SW 1271 (cell line): ENCODE data around the gene KNSTRN.
A peak's percentile ranks its signal among the peaks of the same experiment; 100 is the strongest.

Experiments used
- DNase-seq, 2 experiments: peaks; one replicate each; lab custom pipeline; 2025; lab: John Stamatoyannopoulos, UW

Gene KNSTRN, protein sequence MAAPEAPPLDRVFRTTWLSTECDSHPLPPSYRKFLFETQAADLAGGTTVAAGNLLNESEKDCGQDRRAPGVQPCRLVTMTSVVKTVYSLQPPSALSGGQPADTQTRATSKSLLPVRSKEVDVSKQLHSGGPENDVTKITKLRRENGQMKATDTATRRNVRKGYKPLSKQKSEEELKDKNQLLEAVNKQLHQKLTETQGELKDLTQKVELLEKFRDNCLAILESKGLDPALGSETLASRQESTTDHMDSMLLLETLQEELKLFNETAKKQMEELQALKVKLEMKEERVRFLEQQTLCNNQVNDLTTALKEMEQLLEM

DNA sequence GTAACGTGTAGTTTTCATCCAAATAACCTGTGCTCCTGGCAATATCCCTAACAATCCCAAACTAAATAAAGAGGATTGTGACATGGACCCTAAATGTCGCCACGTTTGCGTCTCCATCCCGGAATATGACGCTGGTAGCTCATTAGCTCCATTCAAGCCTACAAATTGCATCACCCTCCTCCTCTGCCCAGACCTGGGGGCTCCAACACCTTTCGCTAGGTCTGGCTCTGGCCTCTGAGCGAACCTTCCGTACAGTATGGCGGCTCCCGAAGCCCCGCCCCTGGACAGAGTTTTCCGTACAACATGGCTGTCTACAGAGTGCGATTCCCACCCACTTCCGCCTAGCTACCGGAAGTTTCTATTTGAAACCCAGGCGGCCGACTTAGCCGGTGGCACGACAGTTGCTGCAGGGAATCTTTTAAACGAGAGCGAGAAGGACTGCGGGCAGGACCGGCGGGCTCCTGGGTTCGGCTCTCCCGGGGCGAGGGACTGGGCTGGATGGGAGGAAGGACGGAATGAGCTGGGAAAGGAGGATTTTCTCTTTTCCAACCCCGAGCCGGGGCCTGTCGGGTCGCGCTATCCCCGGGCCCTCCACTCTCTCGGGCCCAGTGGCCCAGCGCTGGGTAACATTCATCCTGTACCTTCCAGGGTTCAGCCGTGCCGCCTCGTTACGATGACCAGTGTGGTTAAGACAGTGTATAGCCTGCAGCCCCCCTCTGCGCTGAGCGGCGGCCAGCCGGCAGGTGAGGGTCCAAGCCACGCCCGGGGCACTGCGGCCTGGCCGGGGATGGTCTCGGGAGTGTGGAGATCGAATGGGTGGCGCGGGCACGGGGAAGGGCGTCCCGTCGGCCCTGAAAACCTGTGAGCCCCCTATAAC is at the start of gene KNSTRN:
Gene KNSTRN, plus strand, starts transcription at position 142 of the 877 bp plus-strand sequence. Its CDS starts 115 bp downstream, at position 257.
- DNase-seq = peak; percentile 67 to 82

DNA sequence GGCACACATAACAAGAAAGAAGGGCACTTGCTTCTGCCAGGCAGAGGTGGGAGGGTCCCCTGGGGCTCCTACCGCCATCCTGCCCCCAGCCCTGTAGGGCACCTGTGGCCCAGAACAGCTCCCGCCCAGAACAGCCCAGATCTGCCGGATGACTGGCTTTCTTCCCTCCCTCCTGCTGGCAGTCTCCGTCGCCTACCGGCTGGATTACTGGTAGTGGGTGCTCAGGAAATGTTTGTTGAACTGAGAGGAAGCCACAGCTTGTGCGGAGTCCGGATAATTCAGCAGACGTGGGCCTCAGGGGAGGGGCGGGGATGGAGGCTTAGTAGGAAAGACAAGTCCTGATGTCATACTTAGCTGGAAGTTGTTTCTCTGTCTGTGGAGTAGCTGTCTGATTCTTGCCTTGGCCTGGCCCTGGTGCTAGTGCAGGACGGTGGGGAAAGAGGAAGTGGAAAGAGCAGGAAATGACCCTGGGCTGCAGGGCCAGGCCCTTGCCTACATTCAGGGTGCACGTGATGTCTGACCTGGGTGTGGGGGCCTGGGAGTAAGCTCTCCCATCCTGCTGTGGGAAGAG is 48.5 kb upstream of the KNSTRN start:
- no peak for DNase-seq

DNA sequence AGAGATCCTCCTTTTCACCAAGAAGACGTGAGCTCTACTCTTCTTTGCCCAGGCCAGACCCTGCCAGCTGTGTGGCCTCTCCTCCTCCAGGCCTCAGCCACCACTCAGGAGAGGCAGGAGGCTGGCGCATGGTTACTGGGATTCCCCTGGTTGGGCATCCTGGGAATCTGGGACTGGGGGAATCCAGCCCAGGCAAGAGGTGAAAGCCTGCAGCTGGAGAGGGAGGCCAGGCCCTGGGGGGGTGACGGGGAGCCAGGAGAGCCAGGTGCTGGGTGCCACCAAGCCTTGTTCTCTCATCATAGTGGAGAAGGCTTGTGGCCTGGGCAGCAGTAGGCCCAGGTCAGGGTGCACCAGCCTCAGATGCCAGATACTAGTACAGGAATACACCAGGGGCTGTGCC is 48.0 kb upstream of the KNSTRN start:
- DNase-seq = no peak

DNA sequence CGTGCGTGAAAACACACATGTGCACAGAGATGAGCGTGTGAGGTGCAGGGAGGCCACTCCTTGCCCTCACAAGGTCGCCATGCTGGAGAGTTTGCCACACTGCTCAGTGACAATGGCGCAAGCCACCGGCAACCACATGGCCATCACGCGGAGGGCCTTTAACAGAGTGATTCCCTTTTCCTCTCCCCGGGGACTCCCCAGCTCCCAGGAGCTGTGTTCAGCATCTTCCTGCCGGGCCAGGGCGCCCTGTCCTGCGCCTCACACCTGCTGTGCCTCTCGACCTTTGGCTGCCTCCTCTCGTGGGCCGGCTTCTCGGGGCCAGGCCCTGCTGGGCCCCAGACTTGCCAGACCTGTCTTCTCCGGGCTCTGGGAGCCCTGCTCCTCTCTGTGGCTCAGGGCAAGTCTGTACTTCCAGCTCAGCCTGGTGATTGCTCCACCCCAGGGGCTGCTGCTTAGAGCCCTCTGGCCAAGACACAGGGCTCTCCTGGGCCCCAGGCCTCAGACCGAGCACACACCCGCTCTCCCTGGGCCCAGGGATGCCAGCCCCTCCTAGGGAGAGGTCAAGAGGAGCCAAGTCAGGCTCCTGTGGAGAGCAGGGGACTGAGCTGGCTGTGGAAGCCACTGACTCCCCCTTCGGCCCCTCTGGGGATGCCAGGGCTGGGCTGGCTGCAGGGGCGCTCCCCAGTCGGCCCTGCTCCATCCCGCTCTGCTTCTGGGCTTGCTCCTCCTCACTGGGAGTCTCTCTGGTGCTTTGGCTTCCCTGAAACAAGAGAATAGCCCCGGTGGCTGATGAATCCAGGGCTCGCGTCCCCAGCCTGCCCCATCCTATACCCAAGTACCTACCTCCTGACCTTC is 47.4 kb upstream of the KNSTRN start:
- no peak for DNase-seq

DNA sequence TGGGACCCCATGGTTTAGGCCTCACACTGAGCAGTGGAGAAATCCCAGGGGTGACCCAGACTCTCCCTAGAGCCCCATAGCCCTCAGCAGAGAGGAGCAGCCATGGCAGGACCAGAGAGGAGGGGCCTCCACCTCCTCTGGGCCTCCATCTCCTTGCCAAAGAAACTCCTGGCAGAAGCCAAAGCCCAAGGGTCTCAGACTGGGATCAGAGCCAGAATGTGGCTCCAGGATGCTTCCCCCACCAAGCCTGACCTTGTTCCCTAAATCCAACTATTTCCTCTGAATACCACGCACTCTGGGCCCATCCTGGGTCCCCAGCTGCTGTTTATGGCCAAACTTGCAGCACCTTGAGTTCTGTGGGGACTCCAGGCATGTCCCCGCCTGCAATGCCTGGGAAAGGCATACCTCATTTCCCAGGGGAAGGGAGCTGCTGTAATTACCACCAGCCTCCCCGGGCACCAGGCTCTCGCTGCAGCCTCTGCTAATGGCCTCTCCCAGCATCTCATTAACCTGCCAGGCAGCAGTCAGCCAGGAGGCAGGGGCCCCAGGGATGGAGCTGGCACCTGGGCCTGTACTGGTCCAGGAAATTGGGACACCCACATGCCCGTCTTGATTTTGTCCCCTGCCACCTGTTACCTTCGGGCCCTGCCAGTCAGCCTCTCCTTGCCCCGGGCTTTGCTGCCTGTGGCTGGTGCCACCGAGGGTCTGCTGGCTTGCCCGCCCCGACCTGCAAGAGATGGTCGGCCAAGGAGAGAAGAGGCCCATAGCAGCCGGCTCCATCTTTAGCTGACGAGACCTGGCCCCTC is 46.4 kb upstream of the KNSTRN start:
- DNase-seq = no peak

DNA sequence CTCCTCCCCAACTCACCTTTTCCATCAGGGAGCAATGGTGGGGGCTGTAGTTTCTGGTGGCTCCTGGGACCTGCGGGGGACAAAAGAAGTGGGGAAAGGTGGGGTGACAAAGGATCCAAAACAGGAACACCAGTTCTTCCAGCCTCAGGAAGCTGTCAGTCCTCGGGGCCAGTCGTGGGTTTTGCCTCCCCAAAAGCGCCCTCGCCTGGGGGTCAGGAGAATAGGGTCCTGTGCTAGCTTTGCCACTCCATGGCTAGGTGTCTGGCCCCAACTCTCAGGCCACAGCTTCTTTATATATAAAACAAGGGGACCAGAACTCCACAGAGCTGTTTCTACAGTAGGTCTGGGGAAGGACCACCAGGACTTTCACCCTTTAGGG is 45.8 kb upstream of the KNSTRN start:
- DNase-seq = no peak

DNA sequence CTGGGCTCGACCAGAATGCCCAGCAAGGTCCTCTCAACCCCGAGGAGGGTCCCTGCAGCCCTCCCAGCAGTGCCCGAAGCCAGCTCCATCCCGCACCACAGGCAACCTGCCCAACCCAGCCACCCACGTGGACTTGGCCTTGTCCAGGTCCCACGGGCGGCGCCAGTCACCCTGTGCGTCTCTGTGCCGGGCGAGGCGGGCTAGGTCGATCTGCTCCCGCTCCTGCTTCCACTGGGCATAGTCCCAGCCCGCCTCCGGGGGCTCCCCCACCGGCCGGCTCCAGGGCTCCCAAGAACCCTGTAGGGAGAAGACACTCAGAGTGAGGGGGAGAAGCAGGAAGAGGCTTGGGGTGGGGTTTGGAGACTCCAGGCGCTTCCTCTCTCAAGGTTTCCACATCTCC is 44.9 kb upstream of the KNSTRN start:
- DNase-seq = no peak

DNA sequence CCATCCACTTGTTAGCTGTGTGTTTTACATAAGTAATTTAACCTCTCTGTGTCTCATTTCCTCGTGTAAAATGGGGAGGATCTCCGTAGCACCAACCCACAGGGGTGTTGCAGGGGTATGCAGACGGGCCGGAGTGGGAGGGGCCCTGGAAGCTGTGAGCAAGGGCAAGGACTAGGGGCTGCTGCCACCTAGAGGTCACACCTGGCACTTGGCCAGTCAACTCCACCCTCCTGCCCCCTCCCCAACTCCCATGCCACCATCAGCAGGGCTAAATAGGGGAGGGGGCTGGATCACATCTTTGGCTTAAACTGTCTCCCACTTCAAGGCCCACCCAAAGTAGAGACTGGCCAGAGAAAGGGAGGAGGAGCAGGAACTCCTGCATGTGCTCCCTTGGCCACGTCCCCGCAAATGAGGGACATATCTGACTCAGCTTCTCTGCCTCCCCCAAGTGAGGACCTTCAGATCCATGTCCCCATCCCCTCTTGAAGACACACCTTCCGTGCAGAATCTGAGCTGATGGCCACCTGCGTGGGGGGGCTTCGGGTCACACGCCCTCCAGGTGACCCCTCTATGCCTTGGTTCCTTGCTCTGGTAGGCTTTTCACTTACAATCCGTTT is 44.4 kb upstream of the KNSTRN start:
- peak in 1 of 2 experiments; percentile 51 for DNase-seq

DNA sequence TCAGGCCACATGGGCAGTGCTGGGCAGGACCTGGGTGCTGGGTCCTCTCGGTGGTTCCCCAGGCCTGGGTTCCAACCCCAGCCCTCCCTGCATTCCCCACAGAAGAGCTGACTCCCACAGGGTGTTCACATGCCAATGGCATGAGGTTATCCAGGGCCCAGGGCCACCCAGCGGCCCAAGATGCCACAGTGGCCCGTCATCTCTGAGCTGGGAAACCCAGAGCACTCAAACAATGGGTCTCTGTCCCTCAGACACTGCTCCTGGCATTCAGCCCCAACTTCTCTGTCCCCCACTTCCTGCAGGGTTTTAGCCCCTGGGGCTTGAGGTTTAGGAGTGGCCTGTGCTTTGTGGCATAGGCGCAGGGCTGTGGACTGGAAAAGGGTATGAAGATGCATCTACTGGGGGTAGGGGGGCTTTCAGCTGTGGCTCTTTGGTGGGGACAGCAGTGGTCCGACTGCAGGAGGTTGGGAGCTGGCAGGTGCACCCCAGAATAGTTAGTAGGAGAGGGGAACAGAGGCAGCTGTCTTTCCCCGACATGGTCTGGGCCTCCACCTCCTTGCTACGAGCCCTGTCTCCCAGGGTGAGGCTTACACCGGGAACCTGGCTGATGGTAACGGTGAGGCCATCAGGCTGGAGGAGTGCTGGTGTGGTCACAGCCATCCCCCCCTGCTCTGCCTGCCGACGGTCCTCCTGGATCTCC is 43.5 kb upstream of the KNSTRN start:
- peak; percentile 75 to 85 for DNase-seq

DNA sequence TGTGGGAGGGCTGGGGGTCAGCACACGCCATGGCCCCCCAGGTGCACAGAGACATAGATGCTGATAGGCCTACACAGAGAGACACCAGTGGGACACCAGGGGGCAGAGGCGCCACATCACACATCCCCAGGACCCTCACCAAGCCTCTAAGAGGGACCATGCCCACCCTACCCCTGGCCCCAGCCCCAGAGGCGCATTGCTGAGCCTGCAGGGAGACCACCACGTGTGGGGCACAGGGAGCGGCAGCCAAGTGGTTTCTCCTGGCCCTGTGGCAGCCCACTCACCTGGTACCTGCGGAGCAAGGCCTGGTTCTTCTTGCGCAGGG is 42.9 kb upstream of the KNSTRN start:
- DNase-seq = no peak

DNA sequence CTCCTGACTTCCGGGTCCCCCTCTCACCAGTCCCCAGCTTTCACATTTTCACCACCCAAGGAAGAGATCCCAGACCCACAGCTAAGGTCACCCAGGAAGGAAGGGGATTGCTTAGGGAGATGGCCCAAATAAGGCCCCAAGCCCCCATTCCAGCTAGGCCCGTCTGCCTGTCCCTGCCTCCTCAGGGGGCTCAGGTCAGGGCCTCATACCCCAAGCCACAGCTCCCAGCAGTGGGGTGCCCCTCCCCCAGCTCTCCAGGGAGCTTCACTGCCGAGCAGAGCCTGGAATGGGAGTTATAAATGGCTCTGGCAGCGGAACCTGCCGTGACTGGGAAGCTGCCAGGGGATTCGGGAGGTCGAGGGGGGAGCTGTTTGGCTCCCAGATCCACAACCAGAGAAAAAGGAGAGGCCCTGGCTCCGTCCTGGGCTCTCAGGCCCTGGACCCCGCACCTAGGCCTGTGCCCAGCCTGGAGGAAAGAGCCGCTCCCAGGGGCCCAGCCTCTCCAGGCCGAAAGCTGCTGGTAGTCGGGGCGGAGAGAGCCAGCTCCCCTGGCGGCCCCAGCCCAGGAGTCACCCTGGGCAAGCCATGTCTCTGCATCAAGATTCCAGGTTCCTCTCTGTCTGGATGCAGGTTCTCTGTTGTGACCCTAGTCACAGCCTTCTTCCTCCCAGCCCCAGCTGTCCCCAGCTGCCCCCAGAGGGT is 42.3 kb upstream of the KNSTRN start:
- no peak for DNase-seq

DNA sequence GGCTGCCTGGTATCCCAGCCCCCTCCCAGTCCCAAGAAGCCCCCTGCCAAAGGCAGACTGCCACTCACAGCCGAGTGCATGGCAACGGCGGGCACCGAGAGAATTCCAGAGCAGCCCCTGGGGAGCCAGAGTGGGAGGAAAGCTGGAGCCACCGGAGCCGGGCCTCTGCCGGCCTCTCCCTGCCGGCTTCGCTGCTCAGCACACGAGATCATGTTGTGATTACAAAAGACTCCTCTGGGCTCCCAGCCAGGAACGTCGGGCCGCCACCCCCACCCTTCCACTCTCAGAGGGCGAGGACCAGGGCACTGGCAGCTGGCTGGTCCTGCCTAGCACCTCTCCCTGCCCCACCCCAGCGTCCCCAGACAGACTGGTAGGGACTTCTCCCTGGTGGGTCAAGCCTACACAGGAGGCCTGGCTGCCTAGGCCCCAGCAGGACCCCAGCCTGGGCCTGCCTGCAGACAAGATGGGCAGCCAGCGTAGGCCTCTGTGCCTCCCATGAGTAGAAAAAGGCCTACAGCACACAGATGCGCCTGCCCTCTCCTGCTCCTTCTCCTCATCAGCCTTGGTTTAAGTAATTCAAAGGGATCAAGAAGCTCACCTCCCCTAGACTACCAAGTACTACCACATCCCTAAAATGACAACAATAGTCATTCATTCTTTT is 41.7 kb upstream of the KNSTRN start, which contains the start of gene CCDC9B:
Gene CCDC9B, minus strand, starts transcription at position 200 of the 661 bp plus-strand sequence. Its CDS starts 120 bp downstream, at position 80.
- peak in 1 of 2 experiments; percentile 61 for DNase-seq

DNA sequence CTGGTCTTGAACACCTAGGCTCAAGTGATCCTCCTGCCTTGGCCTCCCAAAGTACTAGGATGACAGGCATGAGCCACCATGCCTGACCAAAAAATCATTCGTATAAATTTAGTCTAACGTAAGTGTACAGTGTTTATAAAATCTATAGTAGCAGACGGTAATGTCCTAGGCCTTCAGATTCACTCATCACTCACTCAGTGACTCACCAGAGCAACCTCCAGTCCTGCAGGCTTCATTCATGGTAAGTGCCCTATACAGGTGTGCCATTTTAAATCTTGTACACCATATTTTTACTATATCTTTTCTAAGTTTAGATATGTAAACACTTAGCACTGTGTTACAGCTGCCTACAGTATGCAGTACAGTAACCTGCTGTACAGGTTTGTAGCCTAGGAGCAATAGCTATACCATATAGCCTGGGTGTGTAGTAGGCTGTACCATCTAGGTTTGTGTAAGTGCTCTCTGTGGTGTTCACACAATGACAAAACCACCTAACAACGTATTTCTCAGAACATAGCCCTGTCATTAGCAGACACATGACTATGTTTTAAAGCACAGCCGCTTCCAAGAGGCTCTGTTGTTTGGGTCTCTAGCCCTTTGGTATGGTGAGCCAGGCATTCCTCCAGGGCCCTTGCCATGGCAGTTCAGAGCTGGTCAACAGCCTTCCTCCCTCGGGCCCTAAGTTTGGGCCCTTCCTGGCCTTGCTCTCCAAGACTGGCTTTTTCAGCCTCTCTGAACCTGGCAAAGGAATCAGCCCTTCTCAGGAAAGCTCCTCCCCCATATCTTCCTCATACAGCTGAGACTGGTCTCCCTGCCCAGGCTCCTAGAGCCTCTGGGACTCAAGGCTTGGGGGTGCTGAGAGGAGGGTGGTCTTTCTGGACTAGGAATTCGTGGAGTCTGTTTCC is 39.9 kb upstream of the KNSTRN start:
- no peak for DNase-seq

DNA sequence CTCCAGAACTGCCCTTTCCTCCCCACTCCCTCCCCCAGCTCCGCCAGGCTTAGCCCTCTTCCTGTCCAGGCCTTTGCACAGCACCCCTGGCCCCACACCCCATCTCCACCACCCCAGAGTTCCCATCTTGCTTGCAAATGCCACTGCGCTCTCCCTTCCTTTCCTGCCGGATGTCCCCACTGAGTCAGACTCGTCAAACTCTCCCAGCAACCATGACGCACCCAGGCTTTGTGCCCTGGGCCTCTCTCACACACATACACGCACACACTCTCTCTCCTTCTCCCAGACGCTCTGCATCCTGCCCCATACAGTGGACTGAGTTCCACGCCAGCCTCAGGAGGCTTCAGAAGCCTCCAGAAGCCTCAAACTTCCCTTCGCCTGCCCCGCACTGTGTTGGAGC is 39.0 kb upstream of the KNSTRN start:
- peak; percentile 68 to 76 for DNase-seq

DNA sequence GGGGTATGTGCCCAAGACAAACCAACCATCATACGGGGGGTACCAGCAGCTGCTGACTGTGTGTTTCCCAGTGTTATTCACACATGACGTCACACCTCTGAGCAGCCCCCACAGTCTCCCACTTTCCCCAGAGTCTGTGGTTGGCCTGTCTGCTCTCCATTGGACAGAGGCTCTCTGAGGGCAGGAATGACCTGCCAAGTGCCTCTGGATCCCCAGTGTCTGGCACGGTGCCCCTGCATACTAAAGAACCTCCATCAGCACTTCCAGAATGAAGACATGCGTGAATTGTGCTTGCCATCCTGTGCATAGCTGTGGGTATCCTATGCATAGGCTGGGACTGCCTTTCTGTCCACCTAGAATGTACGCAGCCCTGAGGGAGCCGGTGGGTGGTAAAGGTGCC is 38.3 kb upstream of the KNSTRN start:
- no peak for DNase-seq

DNA sequence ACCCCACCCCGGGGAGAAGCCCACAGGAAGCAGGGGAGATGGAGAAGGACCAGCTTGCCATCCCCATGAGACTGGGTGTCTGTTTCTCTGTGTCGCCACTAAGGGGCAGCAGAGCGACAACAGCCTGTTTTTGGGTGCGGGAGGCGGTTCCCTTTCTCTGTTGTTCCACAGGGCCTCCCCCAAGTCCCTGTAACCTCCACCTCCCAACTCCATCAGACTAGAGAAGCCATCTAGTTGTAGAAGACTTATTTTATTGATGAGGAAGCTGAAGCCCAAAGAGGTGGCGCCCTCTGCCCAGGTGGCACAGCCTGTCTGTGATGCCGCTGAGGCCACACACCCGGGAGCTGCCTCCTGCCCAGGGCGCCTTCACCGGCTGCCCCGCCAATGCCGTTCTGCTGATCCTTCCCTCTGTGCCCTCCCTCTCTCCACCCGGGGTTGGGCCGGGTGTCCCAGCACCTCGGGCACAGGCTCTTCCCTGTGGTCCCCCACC is 37.8 kb upstream of the KNSTRN start:
- peak in 1 of 2 experiments; percentile 57 for DNase-seq

DNA sequence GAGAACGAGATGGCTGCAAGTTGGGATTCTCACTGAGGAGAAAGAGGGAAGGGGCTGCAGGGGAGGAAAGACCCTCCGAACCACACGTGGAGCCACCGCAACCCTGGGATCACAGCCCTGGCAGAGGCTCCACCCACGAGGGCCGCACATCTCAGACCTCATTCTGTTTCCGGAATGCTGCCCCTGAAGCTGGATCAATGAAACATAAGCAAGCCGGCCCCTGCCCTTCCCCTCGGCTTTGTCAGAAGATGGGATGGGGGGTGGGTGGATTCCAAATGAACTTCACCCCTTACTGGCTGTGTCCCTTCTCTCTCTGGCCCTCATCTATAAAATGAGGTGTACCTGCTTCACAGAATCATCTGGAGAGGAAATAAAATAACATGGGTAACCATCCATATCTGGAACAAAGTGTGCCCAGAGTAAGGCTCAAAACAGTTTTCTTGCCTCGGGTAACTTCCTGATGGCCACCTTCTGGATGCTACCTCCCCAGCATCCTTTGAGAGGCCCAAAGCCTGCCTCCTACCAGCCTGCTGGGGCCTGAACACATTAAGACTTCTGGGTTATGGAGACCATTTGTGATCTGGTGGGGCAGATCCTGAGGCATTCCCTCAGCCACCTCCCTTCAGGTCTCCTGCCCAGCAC is 37.2 kb upstream of the KNSTRN start:
- DNase-seq = no peak
